Measurements from ENCODE around the gene EHBP1L1.

EHBP1L1 gene

GRCh38 chr11:65592858-65593517 lies 17.1 kb downstream of the EHBP1L1 start:
- no peak for DNase-seq (ENCODE audit: low read depth in 2 of 2, low spot score in 1 of 2)

GRCh38 chr11:65593518-65594414 lies 17.9 kb downstream of the EHBP1L1 start:
- no peak for DNase-seq (ENCODE audit: low read depth in 2 of 2, low spot score in 1 of 2)

- no peak for DNase-seq (ENCODE audit: low read depth in 2 of 2, low spot score in 1 of 2)
Observed at GRCh38 chr11:65595131-65595530, 19.3 kb downstream of the EHBP1L1 start.

GRCh38 chr11:65595543-65596281 lies 19.9 kb downstream of the EHBP1L1 start, which contains the start of gene KCNK7:
KCNK7 (minus strand) TSS chr11:65595800; CDS start chr11:65595772, 28 bp downstream.
- DNase-seq (ENCODE audit: low read depth in 2 of 2, low spot score in 1 of 2) = no peak

- no peak for DNase-seq (ENCODE audit: low read depth in 2 of 2, low spot score in 1 of 2)
Observed at GRCh38 chr11:65596520-65596919, 20.7 kb downstream of the EHBP1L1 start.

GRCh38 chr11:65598258-65598699 lies 22.4 kb downstream of the EHBP1L1 start:
- DNase-seq (ENCODE audit: low read depth in 2 of 2, low spot score in 1 of 2) = no peak

- no peak for DNase-seq (ENCODE audit: low read depth in 2 of 2, low spot score in 1 of 2)
Observed at GRCh38 chr11:65599216-65599954, 23.5 kb downstream of the EHBP1L1 start.

GRCh38 chr11:65599955-65600246 lies 24.0 kb downstream of the EHBP1L1 start:
- DNase-seq (ENCODE audit: low read depth in 2 of 2, low spot score in 1 of 2) = no peak

GRCh38 chr11:65604258-65604657 lies 28.4 kb downstream of the EHBP1L1 start:
- no peak for DNase-seq (ENCODE audit: low read depth in 2 of 2, low spot score in 1 of 2)

GRCh38 chr11:65606876-65607613 lies 31.2 kb downstream of the EHBP1L1 start:
- no peak for DNase-seq (ENCODE audit: low read depth in 2 of 2, low spot score in 1 of 2)

GRCh38 chr11:65607614-65608426 lies 32.0 kb downstream of the EHBP1L1 start:
- no peak for DNase-seq (ENCODE audit: low read depth in 2 of 2, low spot score in 1 of 2)

- no peak for DNase-seq (ENCODE audit: low read depth in 2 of 2, low spot score in 1 of 2)
Observed at GRCh38 chr11:65609229-65609628, 33.4 kb downstream of the EHBP1L1 start.

- no peak for DNase-seq (ENCODE audit: low read depth in 2 of 2, low spot score in 1 of 2)
Observed at GRCh38 chr11:65609665-65610064, 33.8 kb downstream of the EHBP1L1 start.

- DNase-seq (ENCODE audit: low read depth in 2 of 2, low spot score in 1 of 2) = no peak
Observed at GRCh38 chr11:65610404-65610803, 34.6 kb downstream of the EHBP1L1 start.

- DNase-seq (ENCODE audit: low read depth in 2 of 2, low spot score in 1 of 2) = no peak
Observed at GRCh38 chr11:65611028-65611757, 35.3 kb downstream of the EHBP1L1 start.

- DNase-seq (ENCODE audit: low read depth in 2 of 2, low spot score in 1 of 2) = no peak
Observed at GRCh38 chr11:65611758-65612603, 36.1 kb downstream of the EHBP1L1 start.

GRCh38 chr11:65612691-65613090 lies 36.8 kb downstream of the EHBP1L1 start:
- no peak for DNase-seq (ENCODE audit: low read depth in 2 of 2, low spot score in 1 of 2)
